OCI-M2 (cell line): ENCODE data around the gene UNC13D.
"Not testable (repeated sequence)": the region's sequence is repeated elsewhere in the genome, so short reads cannot be mapped to it uniquely, and the experiment has no call there.

Source experiments
- DNase-seq: peaks from one replicate; lab custom pipeline; 2025; ENCODE audit not compliant: unreplicated experiment; lab: John Stamatoyannopoulos, UW

Gene UNC13D

GRCh38 chr17:75843577-75844529, at the start of gene UNC13D:
Gene UNC13D (minus strand): TSS chr17:75844404. CDS start chr17:75844337, 67 bp downstream.
- no peak for DNase-seq

GRCh38 chr17:75893305-75894048, 49.3 kb upstream of the UNC13D start:
- DNase-seq = no peak

GRCh38 chr17:75892556-75893224, 48.5 kb upstream of the UNC13D start:
- no peak for DNase-seq

- DNase-seq = no peak
Measured at GRCh38 chr17:75891605-75892555, 47.7 kb upstream of the UNC13D start.

GRCh38 chr17:75891022-75891604, 46.9 kb upstream of the UNC13D start:
- no peak for DNase-seq

- DNase-seq = no peak
Measured at GRCh38 chr17:75889454-75889853, 45.2 kb upstream of the UNC13D start.

- DNase-seq = no peak
Measured at GRCh38 chr17:75888484-75888883, 44.3 kb upstream of the UNC13D start.

- DNase-seq = not testable (repeated sequence)
Measured at GRCh38 chr17:75885860-75886259, 41.7 kb upstream of the UNC13D start.

GRCh38 chr17:75885431-75885830, 41.2 kb upstream of the UNC13D start:
- DNase-seq = no peak

GRCh38 chr17:75881678-75882454, 37.7 kb upstream of the UNC13D start:
- no peak for DNase-seq

GRCh38 chr17:75880266-75880665, 36.1 kb upstream of the UNC13D start:
- DNase-seq = no peak

- DNase-seq = no peak
Measured at GRCh38 chr17:75878174-75878998, 34.2 kb upstream of the UNC13D start, which contains the start of gene TRIM47. Gene TRIM47 (minus strand): TSS chr17:75878581. CDS start chr17:75878548, 33 bp downstream.

- no peak for DNase-seq
Measured at GRCh38 chr17:75877752-75878173, 33.6 kb upstream of the UNC13D start.

- DNase-seq = no peak
Measured at GRCh38 chr17:75876938-75877751, 32.9 kb upstream of the UNC13D start.

- DNase-seq = no peak
Measured at GRCh38 chr17:75876190-75876937, 32.2 kb upstream of the UNC13D start.

GRCh38 chr17:75875940-75876189, 31.7 kb upstream of the UNC13D start:
- DNase-seq = no peak
